Measurements from ENCODE around the gene KCNF1. TPM values are rescaled to one million over a fixed set of nuclear protein-coding genes. Genes with fewer than 3 reads are reported as not detected.

The KCNF1 gene
- total RNA-seq, 1 experiment from 2014 or later: 1.2 TPM

DNA sequence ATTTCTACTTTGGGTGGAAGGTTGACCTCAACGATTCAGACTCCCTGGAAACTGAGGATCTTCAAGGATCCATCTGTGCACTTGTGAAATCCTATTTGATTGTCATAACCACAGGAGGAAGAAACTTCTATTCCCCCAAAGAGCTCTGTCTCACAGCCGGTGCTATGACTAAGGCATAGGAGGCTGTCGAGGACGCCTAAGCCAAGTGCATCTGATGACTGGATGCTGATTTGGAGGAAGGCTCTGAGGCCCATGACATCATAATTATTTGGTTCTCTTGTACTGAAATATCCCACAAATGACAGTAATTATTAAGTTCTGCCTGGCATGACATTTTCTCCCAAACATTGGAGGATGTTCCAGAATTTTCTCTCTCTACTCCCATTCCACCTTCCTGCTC lies 13.8 kb upstream of the KCNF1 start:
- no peaks in the 10 kb centered on the region for H3K27me3 Mint-ChIP-seq (ENCODE audit: low read depth)
- H3K4me3 Mint-ChIP-seq: no peak overlapping the region
- ChIA-PET POLR2A (no interaction called here), CTCF (interaction anchor here (0.8 to 1.4 kb wide), 2 partner anchors 12 to 65 kb away, joined by 3 to 5 read pairs; no protein-coding TSS in a partner anchor)
- H3K27ac Mint-ChIP-seq: no peak overlapping the region
- peaks cover under 1% of the 10 kb centered on the region; the same call in 1 of the 2 replicates for H3K36me3 Mint-ChIP-seq
- no peak for TF ChIP-seq NFATC4 (CRISPR knock-in tag; IDR thresholded peaks at IDR 0.05)
- TF ChIP-seq TCF7 (CRISPR knock-in tag; IDR thresholded peaks at IDR 0.05; ENCODE audit: low read depth): no peak
- TF ChIP-seq, protein P1, sequence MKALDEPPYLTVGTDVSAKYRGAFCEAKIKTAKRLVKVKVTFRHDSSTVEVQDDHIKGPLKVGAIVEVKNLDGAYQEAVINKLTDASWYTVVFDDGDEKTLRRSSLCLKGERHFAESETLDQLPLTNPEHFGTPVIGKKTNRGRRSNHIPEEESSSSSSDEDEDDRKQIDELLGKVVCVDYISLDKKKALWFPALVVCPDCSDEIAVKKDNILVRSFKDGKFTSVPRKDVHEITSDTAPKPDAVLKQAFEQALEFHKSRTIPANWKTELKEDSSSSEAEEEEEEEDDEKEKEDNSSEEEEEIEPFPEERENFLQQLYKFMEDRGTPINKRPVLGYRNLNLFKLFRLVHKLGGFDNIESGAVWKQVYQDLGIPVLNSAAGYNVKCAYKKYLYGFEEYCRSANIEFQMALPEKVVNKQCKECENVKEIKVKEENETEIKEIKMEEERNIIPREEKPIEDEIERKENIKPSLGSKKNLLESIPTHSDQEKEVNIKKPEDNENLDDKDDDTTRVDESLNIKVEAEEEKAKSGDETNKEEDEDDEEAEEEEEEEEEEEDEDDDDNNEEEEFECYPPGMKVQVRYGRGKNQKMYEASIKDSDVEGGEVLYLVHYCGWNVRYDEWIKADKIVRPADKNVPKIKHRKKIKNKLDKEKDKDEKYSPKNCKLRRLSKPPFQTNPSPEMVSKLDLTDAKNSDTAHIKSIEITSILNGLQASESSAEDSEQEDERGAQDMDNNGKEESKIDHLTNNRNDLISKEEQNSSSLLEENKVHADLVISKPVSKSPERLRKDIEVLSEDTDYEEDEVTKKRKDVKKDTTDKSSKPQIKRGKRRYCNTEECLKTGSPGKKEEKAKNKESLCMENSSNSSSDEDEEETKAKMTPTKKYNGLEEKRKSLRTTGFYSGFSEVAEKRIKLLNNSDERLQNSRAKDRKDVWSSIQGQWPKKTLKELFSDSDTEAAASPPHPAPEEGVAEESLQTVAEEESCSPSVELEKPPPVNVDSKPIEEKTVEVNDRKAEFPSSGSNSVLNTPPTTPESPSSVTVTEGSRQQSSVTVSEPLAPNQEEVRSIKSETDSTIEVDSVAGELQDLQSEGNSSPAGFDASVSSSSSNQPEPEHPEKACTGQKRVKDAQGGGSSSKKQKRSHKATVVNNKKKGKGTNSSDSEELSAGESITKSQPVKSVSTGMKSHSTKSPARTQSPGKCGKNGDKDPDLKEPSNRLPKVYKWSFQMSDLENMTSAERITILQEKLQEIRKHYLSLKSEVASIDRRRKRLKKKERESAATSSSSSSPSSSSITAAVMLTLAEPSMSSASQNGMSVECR (CRISPR knock-in tag; IDR thresholded peaks at IDR 0.05; ENCODE audit: borderline replicate concordance): no peak
- TF ChIP-seq, protein P2, sequence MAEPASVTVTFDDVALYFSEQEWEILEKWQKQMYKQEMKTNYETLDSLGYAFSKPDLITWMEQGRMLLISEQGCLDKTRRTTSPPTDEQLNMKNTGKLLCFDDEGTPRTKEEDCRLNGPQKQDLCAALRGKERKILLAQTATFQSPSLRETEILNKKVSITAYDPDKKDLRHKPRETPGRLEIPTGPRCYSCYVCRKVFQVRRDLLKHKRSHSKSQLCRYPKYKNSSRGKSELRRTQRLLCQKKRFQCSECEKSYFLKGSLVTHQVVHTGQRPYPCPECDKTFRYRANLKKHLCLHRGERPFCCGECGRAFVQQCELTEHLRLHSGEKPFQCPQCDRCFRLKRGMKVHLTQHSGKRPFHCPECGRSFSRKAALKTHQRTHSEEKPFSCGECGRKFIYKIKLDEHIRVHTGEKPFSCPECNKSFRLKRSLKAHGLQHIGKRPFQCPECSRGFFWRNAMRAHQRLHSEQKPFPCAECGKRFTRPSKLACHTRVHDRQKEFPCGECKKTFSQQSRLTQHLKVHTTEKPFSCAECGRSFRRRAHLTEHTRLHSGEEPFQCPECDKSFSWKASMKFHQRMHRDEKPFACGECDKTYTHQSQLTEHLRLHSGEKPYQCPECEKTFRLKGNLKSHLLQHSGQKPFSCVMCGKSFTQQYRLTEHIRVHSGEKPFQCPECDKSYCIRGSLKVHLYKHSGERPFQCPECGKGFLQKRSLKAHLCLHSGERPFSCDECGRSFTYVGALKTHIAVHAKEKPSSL (CRISPR knock-in tag; conservative IDR thresholded peaks at IDR 0.05): no peak
- no peak for TF ChIP-seq FOXK1 (CRISPR knock-in tag; IDR thresholded peaks at IDR 0.05)
- no peak for TF ChIP-seq ZNF423 (CRISPR knock-in tag; IDR thresholded peaks at IDR 0.05)
- no peaks in the 10 kb centered on the region for H3K9me3 Mint-ChIP-seq
- no peak for DNase-seq (ENCODE audit: low spot score)
- ATAC-seq: no peak
- H3K4me1 Mint-ChIP-seq: peaks cover 17% of the 10 kb centered on the region

- POLR2A ChIA-PET: interaction anchor here (0.7 kb wide), 1 partner anchor 822 kb away, joined by 3 read pairs; no protein-coding TSS in a partner anchor
- Mint-ChIP-seq H3K27me3 (ENCODE audit: low read depth) (no peaks in the 10 kb centered on the region), H3K4me3 (no peak overlapping the region), H3K4me1 (peaks cover 6% of the 10 kb centered on the region), H3K36me3 (peaks cover 11% of the 10 kb centered on the region), H3K9me3 (peaks cover 10% of the 10 kb centered on the region), H3K27ac (no peak overlapping the region)
- CTCF ChIA-PET: interaction anchor here (0.7 to 3.0 kb wide), 8 partner anchors 9 to 68 kb away, joined by 3 to 21 read pairs (median 6); no protein-coding TSS in a partner anchor
- ATAC-seq: no peak
- DNase-seq (ENCODE audit: low spot score): no peak
- TF ChIP-seq HMGA2 (CRISPR knock-in tag; IDR thresholded peaks at IDR 0.05): no peak
- TF ChIP-seq, protein P3, sequence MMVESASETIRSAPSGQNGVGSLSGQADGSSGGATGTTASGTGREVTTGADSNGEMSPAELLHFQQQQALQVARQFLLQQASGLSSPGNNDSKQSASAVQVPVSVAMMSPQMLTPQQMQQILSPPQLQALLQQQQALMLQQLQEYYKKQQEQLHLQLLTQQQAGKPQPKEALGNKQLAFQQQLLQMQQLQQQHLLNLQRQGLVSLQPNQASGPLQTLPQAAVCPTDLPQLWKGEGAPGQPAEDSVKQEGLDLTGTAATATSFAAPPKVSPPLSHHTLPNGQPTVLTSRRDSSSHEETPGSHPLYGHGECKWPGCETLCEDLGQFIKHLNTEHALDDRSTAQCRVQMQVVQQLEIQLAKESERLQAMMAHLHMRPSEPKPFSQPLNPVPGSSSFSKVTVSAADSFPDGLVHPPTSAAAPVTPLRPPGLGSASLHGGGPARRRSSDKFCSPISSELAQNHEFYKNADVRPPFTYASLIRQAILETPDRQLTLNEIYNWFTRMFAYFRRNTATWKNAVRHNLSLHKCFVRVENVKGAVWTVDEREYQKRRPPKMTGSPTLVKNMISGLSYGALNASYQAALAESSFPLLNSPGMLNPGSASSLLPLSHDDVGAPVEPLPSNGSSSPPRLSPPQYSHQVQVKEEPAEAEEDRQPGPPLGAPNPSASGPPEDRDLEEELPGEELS (CRISPR knock-in tag; IDR thresholded peaks at IDR 0.05): no peak
- TF ChIP-seq FOXJ3 (CRISPR knock-in tag; IDR thresholded peaks at IDR 0.05; ENCODE audit: borderline replicate concordance): no peak
- no peak for TF ChIP-seq USF2 (CRISPR knock-in tag; IDR thresholded peaks at IDR 0.05)
- TF ChIP-seq CREB1 (CRISPR knock-in tag; IDR thresholded peaks at IDR 0.05): no peak
- TF ChIP-seq GTF2I (CRISPR knock-in tag; conservative IDR thresholded peaks at IDR 0.05): no peak
- no peak for TF ChIP-seq PRRX2 (CRISPR knock-in tag; IDR thresholded peaks at IDR 0.05)
- TF ChIP-seq NFATC4 (CRISPR knock-in tag; IDR thresholded peaks at IDR 0.05): no peak
- TF ChIP-seq RORB (CRISPR knock-in tag; IDR thresholded peaks at IDR 0.05): no peak
- TF ChIP-seq, protein P4, sequence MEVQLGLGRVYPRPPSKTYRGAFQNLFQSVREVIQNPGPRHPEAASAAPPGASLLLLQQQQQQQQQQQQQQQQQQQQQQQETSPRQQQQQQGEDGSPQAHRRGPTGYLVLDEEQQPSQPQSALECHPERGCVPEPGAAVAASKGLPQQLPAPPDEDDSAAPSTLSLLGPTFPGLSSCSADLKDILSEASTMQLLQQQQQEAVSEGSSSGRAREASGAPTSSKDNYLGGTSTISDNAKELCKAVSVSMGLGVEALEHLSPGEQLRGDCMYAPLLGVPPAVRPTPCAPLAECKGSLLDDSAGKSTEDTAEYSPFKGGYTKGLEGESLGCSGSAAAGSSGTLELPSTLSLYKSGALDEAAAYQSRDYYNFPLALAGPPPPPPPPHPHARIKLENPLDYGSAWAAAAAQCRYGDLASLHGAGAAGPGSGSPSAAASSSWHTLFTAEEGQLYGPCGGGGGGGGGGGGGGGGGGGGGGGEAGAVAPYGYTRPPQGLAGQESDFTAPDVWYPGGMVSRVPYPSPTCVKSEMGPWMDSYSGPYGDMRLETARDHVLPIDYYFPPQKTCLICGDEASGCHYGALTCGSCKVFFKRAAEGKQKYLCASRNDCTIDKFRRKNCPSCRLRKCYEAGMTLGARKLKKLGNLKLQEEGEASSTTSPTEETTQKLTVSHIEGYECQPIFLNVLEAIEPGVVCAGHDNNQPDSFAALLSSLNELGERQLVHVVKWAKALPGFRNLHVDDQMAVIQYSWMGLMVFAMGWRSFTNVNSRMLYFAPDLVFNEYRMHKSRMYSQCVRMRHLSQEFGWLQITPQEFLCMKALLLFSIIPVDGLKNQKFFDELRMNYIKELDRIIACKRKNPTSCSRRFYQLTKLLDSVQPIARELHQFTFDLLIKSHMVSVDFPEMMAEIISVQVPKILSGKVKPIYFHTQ (CRISPR knock-in tag; IDR thresholded peaks at IDR 0.05): no peak
- TF ChIP-seq ZBTB21 (CRISPR knock-in tag; IDR thresholded peaks at IDR 0.05; ENCODE audit: borderline replicate concordance): no peak
- TF ChIP-seq, protein P1 (CRISPR knock-in tag; IDR thresholded peaks at IDR 0.05; ENCODE audit: borderline replicate concordance): no peak
Observed at GRCh38 chr2:10900216-10901109, 11.3 kb upstream of the KCNF1 start.
